Vagina (tissue), 2 donors: ENCODE results near the gene OR52N5. TPM values are rescaled to one million over a fixed set of nuclear protein-coding genes. Genes with fewer than 3 reads are reported as not detected.

ENCODE experiments used
- DNase-seq, 2 donors: peaks; one replicate each; pipeline ENCODE4 v3.0.0-alpha.2; 2017; ENCODE audit errors: extremely low spot score in 2 of 2
- H3K27ac ChIP-seq: fragments of 200-600 bp; sonication (generic); one replicate; pipeline ENCODE4 v1.5.1; 2019
- H3K27me3 ChIP-seq: fragments of 200-600 bp; sonication (generic); one replicate; pipeline ENCODE4 v1.5.1; 2019
- H3K36me3 ChIP-seq, 2 donors: fragments of 200-600 bp; sonication (generic); one replicate each; pipeline ENCODE4 v1.5.1; 2017 to 2019
- H3K4me1 ChIP-seq: fragments of 200-600 bp; sonication (generic); one replicate; pipeline ENCODE4 v1.5.1; 2019
- H3K4me3 ChIP-seq, 2 donors: fragments of 200-600 bp; sonication (generic); 1 replicate in 1 of 2; 2 replicates in 1 of 2; pipeline ENCODE4 v1.5.1; 2016 to 2019
- H3K9me3 ChIP-seq: fragments of 200-600 bp; sonication (generic); one replicate; pipeline ENCODE4 v1.5.1; 2019
- POLR2A ChIP-seq, 2 donors: fragments of 450-650 bp; IDR thresholded peaks; one replicate each; pipeline ENCODE4 v1.6.1; 2017; ENCODE audit warnings: antibody characterized with exemption in 2 of 2, mild to moderate bottlenecking in 2 of 2, moderate library complexity in 2 of 2
- POLR2AphosphoS5 ChIP-seq, 2 donors: sonication (generic); formaldehyde crosslinking; IDR thresholded peaks; one replicate each; pipeline ENCODE4 v1.9.0; 2017; ENCODE audit warnings: antibody characterized with exemption in 2 of 2, mild to moderate bottlenecking in 2 of 2, low read depth in 1 of 2; ENCODE audit not compliant: insufficient read depth in 1 of 2
- intact Hi-C: fragments of 100-400 bp; cut with DNase I; formaldehyde crosslinking; loops from one replicate; pipeline ENCODE4 v1.15.1; 2023
- total RNA-seq: library from RNA; depleted of rRNA; stranded (reverse); fragments of >200 nt; gene quantifications from one replicate; pipeline ENCODE4 v1.2.3, GENCODE V29; 2016
- TF ChIP-seq, protein P1 (sequence below), 3 experiments: fragments of 450-650 bp in 2 of 3; fragments of 200-600 bp in 1 of 3; sonication (generic) in 1 of 3; IDR thresholded peaks; one replicate each; pipeline ENCODE4 v1.5.1; 2017 to 2019; ENCODE audit warnings: antibody characterized with exemption in 3 of 3, mild to moderate bottlenecking in 2 of 3, moderate library complexity in 2 of 3

The OR52N5 gene
- total RNA-seq = not detected

DNA sequence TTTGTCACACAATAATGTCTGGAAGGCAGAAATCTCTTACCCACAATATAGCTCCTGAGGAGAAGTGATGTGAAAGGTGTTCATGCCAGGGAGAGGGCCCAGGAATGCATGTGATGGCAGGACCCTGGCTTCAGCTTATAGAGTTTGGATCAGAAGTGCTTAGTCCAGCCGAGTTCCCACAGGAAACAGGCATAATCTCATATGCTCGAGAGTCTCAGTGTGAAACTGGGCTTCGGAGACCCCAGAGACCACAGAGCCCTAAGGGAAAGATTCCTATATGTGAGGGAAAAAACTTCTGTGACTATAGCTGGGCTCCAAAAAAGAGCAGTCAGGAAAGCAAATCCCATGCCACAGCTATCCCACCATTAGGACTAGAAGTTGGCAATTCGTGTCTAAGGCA lies at the start of gene OR52N5:
Gene OR52N5 (minus strand): TSS at position 101 of the 400 bp plus-strand sequence. CDS start 4,721 bp downstream, outside the sequence.
- Histone ChIP-seq H3K4me3 (no peak within 1 kb of the TSS), H3K27ac (no peak within 1 kb of the TSS), H3K4me1 (no peaks in the 10 kb centered on the region), H3K27me3 (no peaks in the 10 kb centered on the region), H3K36me3 (no peaks in the 10 kb centered on the region), H3K9me3 (no peaks in the 10 kb centered on the region)
- no peak for TF ChIP-seq POLR2A (IDR thresholded peaks at IDR 0.05)
- no peak for TF ChIP-seq POLR2AphosphoS5 (IDR thresholded peaks at IDR 0.05; ENCODE audit: insufficient read depth in 1 of 2, low read depth in 1 of 2)
- TF ChIP-seq, protein P1, sequence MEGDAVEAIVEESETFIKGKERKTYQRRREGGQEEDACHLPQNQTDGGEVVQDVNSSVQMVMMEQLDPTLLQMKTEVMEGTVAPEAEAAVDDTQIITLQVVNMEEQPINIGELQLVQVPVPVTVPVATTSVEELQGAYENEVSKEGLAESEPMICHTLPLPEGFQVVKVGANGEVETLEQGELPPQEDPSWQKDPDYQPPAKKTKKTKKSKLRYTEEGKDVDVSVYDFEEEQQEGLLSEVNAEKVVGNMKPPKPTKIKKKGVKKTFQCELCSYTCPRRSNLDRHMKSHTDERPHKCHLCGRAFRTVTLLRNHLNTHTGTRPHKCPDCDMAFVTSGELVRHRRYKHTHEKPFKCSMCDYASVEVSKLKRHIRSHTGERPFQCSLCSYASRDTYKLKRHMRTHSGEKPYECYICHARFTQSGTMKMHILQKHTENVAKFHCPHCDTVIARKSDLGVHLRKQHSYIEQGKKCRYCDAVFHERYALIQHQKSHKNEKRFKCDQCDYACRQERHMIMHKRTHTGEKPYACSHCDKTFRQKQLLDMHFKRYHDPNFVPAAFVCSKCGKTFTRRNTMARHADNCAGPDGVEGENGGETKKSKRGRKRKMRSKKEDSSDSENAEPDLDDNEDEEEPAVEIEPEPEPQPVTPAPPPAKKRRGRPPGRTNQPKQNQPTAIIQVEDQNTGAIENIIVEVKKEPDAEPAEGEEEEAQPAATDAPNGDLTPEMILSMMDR (IDR thresholded peaks at IDR 0.05) = no peak
- no peak for DNase-seq
- intact Hi-C loops = no loop called here

DNA sequence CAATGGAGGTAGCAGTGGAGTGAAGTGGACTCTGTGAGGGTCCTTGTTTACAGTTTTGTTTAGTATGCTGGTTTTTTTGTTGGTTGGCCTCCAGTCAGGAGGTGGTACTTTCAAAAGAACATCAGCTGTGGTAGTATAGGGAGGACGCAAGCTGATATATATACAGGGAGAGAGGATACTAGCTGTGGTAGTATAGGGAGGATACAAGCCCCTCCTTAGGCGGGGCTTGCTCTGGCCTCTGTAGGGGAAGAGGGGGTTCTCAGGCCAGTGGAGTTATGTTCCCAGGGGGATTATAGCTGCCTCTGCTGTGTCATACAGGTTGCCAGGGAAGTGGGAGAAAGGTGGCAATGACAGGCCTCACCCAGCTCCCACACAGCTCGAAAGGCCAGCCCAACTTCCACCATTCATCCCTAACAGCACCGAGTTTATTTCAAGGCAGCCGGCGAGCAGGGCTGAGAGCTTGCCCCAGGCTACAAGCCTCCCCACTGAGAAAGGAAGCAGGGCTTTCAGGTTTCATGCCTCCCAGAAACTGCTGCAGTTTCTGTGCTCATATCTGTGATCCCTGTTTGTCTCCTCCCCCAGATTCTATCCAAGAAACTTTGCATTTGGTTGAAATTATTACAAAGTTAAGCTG lies 48.2 kb upstream of the OR52N5 start:
- no peak for TF ChIP-seq POLR2A (IDR thresholded peaks at IDR 0.05)
- TF ChIP-seq, protein P1 (IDR thresholded peaks at IDR 0.05) = no peak
- no peak for TF ChIP-seq POLR2AphosphoS5 (IDR thresholded peaks at IDR 0.05; ENCODE audit: insufficient read depth in 1 of 2, low read depth in 1 of 2)
- Histone ChIP-seq H3K4me3 (no peak overlapping the region), H3K4me1 (no peaks in the 10 kb centered on the region), H3K36me3 (no peaks in the 10 kb centered on the region), H3K9me3 (no peaks in the 10 kb centered on the region), H3K27ac (no peak overlapping the region), H3K27me3 (no peaks in the 10 kb centered on the region)
- intact Hi-C loops = no loop called here
- DNase-seq = no peak

DNA sequence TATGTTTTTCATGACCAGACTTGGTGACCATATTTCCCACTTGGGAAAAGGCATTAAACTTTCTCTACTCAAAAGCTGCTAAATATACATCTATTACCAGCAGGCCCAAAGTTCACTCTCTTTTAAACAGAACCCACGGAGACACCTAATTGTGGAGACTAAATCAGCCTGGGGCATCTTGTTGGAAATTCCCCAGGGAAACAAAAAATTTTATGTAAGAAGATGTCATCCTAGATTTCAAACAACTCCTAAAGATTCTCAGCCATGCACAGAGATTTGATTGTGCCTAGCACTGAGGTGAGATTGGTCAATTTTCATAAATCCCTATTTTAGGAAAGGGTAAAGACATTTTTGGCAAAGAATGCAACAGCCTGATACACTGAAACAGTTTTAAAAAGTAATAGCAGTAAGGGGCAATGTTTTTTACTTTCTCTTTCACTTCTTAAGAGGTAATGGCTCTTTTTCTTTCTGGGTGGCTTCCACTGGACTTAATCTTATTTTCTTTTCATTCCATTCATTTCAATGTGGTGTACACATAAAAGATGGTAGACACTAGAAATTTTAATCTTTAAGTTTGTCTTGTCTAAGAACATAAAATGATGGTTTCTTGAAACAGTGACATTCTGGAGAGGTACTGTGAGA lies 35.2 kb upstream of the OR52N5 start:
- TF ChIP-seq POLR2AphosphoS5 (IDR thresholded peaks at IDR 0.05; ENCODE audit: insufficient read depth in 1 of 2, low read depth in 1 of 2) = no peak
- TF ChIP-seq, protein P1 (IDR thresholded peaks at IDR 0.05) = no peak
- no peak for TF ChIP-seq POLR2A (IDR thresholded peaks at IDR 0.05)
- intact Hi-C loops = no loop called here
- Histone ChIP-seq H3K4me3 (no peak overlapping the region), H3K9me3 (no peaks in the 10 kb centered on the region), H3K27me3 (no peaks in the 10 kb centered on the region), H3K27ac (no peak overlapping the region), H3K36me3 (no peaks in the 10 kb centered on the region), H3K4me1 (peaks cover 7% of the 10 kb centered on the region)
- no peak for DNase-seq

DNA sequence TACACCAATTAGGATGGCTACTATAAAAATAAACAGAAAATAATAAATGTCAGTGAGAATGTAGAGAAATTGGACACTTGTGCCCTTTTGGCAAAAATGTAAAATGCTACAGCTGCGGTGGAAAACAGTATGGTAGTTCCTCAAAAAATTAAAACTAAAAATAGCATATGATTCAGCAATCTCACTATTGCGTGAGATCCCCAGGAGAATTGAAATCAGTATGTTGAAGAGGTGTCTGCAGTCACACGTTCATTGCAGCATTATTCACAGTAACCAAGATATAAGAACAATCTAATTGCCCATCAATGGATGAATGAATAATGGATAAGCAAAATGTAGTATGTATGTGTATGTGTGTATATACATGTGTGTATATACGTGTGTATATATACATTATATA lies 32.4 kb upstream of the OR52N5 start:
- H3K27ac ChIP-seq = no peak overlapping the region
- no peak overlapping the region for H3K4me3 ChIP-seq
- H3K9me3 ChIP-seq = no peaks in the 10 kb centered on the region
- no peaks in the 10 kb centered on the region for H3K27me3 ChIP-seq
- intact Hi-C loops = no loop called here
- no peak for DNase-seq
- no peaks in the 10 kb centered on the region for H3K36me3 ChIP-seq
- TF ChIP-seq POLR2AphosphoS5 (IDR thresholded peaks at IDR 0.05; ENCODE audit: insufficient read depth in 1 of 2, low read depth in 1 of 2) (no peak), POLR2A (IDR thresholded peaks at IDR 0.05) (no peak)
- TF ChIP-seq, protein P1 (IDR thresholded peaks at IDR 0.05) = no peak
- H3K4me1 ChIP-seq = peaks cover 7% of the 10 kb centered on the region
